Erythroblast (primary cell): ENCODE data around the gene PEF1.

Source experiments
- GATA1 ChIP-seq: IDR thresholded peaks from 2 replicates; pipeline ENCODE4 v1.6.1; 2011; ENCODE audit warnings: low read depth, mild to moderate bottlenecking, control low read depth, low read length, moderate library complexity
- POLR2A ChIP-seq: IDR thresholded peaks from 2 replicates; pipeline ENCODE4 v1.6.1; 2011; ENCODE audit warnings: mild to moderate bottlenecking, low read length

DNA sequence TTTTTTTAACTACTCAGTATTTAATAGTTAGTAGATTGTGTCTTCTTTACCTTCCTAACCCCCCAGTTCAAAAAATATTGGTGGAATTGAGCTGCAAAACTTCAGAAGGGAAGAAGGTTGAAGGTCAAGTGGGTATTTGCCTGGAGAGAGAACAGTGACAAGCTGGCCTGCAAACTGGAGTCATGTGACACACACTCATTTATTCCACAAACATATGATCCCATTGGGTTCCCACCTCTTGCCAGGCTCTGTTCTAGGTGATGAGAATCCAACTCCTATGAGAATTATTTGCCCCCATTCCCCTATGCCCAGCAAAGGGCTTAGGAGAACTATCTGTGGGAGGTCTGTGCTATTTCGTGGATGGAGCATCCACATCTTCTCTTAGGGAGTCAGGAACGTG, 3.5 kb upstream of the PEF1 start:
- no peak for TF ChIP-seq POLR2A
- no peak for TF ChIP-seq GATA1
